Calu3 (cell line): ENCODE measurements around the gene ZNF891. TPM values are rescaled to one million over a fixed set of nuclear protein-coding genes. Genes with fewer than 3 reads are reported as not detected.
A peak's percentile ranks its signal among the peaks of the same experiment; 100 is the strongest.

Experiments
- BruUV-seq: library from RNA; stranded (reverse); fragments of 400-500 nt; replicated peaks from 2 replicates; lab custom pipeline; 2021; lab: Mats Ljungman, UMichigan
- CTCF ChIA-PET: fragments of 300-600 bp; sonication (Branson Sonifier 250); formaldehyde crosslinking; loops from one replicate; lab custom pipeline; 2022; ENCODE audit warnings: antibody characterized with exemption; lab: Charles Lee
- DNase-seq: peaks from one replicate; pipeline ENCODE4 v3.0.0; 2022
- H3K27ac Mint-ChIP-seq: one replicate; pipeline ENCODE4 v1.8.0; 2022; ENCODE audit warnings: mixed read lengths; ENCODE audit not compliant: unreplicated experiment
- H3K27me3 Mint-ChIP-seq: one replicate; pipeline ENCODE4 v1.8.0; 2022; ENCODE audit warnings: mixed read lengths; ENCODE audit not compliant: unreplicated experiment
- H3K36me3 Mint-ChIP-seq: one replicate; pipeline ENCODE4 v1.8.0; 2022; ENCODE audit warnings: mild to moderate bottlenecking, moderate library complexity, mixed read lengths; ENCODE audit not compliant: insufficient read depth, unreplicated experiment
- H3K4me1 Mint-ChIP-seq: one replicate; pipeline ENCODE4 v1.8.0; 2022; ENCODE audit warnings: mild to moderate bottlenecking, low read depth, mixed read lengths; ENCODE audit not compliant: unreplicated experiment
- H3K4me3 Mint-ChIP-seq: one replicate; pipeline ENCODE4 v1.8.0; 2022; ENCODE audit warnings: mild to moderate bottlenecking, low read depth, moderate library complexity, mixed read lengths; ENCODE audit not compliant: unreplicated experiment
- H3K9me3 Mint-ChIP-seq: one replicate; pipeline ENCODE4 v1.8.0; 2022; ENCODE audit warnings: low read depth, mixed read lengths; ENCODE audit not compliant: unreplicated experiment
- CTCF ChIP-seq: fragments of 200-600 bp; IDR thresholded peaks from one replicate; pipeline ENCODE4 v1.8.0; 2022; ENCODE audit warnings: antibody characterized with exemption; ENCODE audit not compliant: unreplicated experiment
- intact Hi-C: fragments of 100-400 bp; cut with micrococcal nuclease; formaldehyde crosslinking; loops from one replicate; pipeline ENCODE4 v1.10.0; 2022; ENCODE audit not compliant: unreplicated experiment
- total RNA-seq: library from RNA; stranded (reverse); gene quantifications from 2 replicates; pipeline ENCODE4 v1.2.3, GENCODE V29; 2022

The ZNF891 gene
- total RNA-seq, 1 experiment from 2014 or later = 4.8 TPM

- TF ChIP-seq CTCF = no peak
- peaks cover 47% of the 10 kb centered on the region for H3K36me3 Mint-ChIP-seq
- H3K4me3 Mint-ChIP-seq = peak overlapping the region; percentile 100
- BruUV-seq = no TSS peak
- H3K27ac Mint-ChIP-seq = peak overlapping the region; percentile 95
- no peaks in the 10 kb centered on the region for H3K27me3 Mint-ChIP-seq
- intact Hi-C loops = loop anchor here (2.0 to 5.0 kb wide), 2 partner anchors 48 to 49 kb away; partner anchors contain the start of gene ZNF140
- peaks cover 16% of the 10 kb centered on the region for H3K9me3 Mint-ChIP-seq
- DNase-seq = no peak
- peaks cover 8% of the 10 kb centered on the region for H3K4me1 Mint-ChIP-seq
- CTCF ChIA-PET = interaction anchor here (1.1 to 1.9 kb wide), 3 partner anchors 50 to 301 kb away, joined by 3 to 6 read pairs (median 3); partner anchors contain the start of genes GOLGA3 and ZNF268
These were observed 571 bp downstream of the ZNF891 start for GRCh38 chr12:133129368-133130037.

- no peak for TF ChIP-seq CTCF
- CTCF ChIA-PET = no interaction called here
- intact Hi-C loops = no loop called here
- DNase-seq = no peak
- no peak overlapping the region for H3K27ac Mint-ChIP-seq
- peaks cover 26% of the 10 kb centered on the region for H3K36me3 Mint-ChIP-seq
- H3K4me3 Mint-ChIP-seq = no peak overlapping the region
- no peaks in the 10 kb centered on the region for H3K4me1 Mint-ChIP-seq
- peaks cover 18% of the 10 kb centered on the region for H3K9me3 Mint-ChIP-seq
- no TSS peak for BruUV-seq
- no peaks in the 10 kb centered on the region for H3K27me3 Mint-ChIP-seq
These were observed 5.4 kb downstream of the ZNF891 start for GRCh38 chr12:133124674-133125073.

GRCh38 chr12:133120385-133121191, 9.5 kb downstream of the ZNF891 start:
- CTCF ChIA-PET = interaction anchor here (1.4 kb wide), 1 partner anchor 8 kb away, joined by 3 read pairs; no protein-coding TSS in a partner anchor
- no TSS peak for BruUV-seq
- Mint-ChIP-seq H3K27me3 (no peaks in the 10 kb centered on the region), H3K4me3 (no peak overlapping the region), H3K36me3 (no peaks in the 10 kb centered on the region), H3K4me1 (no peaks in the 10 kb centered on the region), H3K9me3 (peaks cover 32% of the 10 kb centered on the region), H3K27ac (no peak overlapping the region)
- intact Hi-C loops = no loop called here
- no peak for DNase-seq
- no peak for TF ChIP-seq CTCF

- H3K27ac Mint-ChIP-seq = no peak overlapping the region
- H3K9me3 Mint-ChIP-seq = peaks cover 28% of the 10 kb centered on the region
- no peak for TF ChIP-seq CTCF
These were observed 21.9 kb downstream of the ZNF891 start for GRCh38 chr12:133108150-133108549.

More at GRCh38 chr12:133108150-133108549, 21.9 kb downstream of the ZNF891 start:
- no peak for DNase-seq
- BruUV-seq = no TSS peak
- Mint-ChIP-seq H3K27me3 (no peaks in the 10 kb centered on the region), H3K4me3 (no peak overlapping the region), H3K36me3 (peaks cover 41% of the 10 kb centered on the region), H3K4me1 (no peaks in the 10 kb centered on the region)
- intact Hi-C loops = no loop called here
- CTCF ChIA-PET = no interaction called here
